HEK293T (cell line): ENCODE measurements around the gene PRKG1.

ENCODE experiments used
- BHLHE40 ChIP-seq: fragments of 450-650 bp; IDR thresholded peaks from 2 replicates; pipeline ENCODE4 v1.6.1; 2016; ENCODE audit warnings: mild to moderate bottlenecking, moderate library complexity, borderline replicate concordance
- ELF4 ChIP-seq: fragments of 450-650 bp; IDR thresholded peaks from 2 replicates; pipeline ENCODE4 v1.6.1; 2017; ENCODE audit warnings: antibody characterized with exemption
- L3MBTL2 ChIP-seq: fragments of 450-650 bp; conservative IDR thresholded peaks from 2 replicates; pipeline ENCODE4 v1.6.1; 2016; ENCODE audit warnings: mild to moderate bottlenecking
- SUZ12 ChIP-seq: fragments of 450-650 bp; IDR thresholded peaks from 2 replicates; pipeline ENCODE4 v1.6.1; 2016; ENCODE audit warnings: mild to moderate bottlenecking

DNA sequence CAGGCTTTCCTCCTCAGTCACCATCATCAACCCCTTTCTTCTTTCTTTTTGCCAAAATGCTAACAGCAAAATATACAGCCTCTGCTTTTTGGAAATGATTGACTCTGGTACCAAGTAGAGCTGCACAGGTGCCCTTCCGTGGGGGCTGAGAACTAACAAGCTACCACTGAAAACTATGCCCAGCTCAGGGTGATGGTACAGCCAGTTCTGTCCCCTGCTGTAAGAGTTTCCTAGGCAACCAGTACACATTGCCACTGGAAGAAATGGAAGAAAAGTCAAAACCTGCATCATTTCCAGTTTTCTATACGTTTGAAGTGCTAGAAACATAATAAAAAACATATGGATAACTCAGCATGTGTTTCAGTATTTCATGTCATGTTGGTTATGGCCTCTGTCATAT lies 297.5 kb downstream of the PRKG1 start:
- TF ChIP-seq BHLHE40 (no peak), SUZ12 (no peak), ELF4 (no peak), L3MBTL2 (no peak)
